HG02981 (cell line): ENCODE measurements around the gene TAS2R30.
A peak's percentile ranks its signal among the peaks of the same experiment; 100 is the strongest.
"Not testable (repeated sequence)": the region's sequence is repeated elsewhere in the genome, so short reads cannot be mapped to it uniquely, and the experiment has no call there.

Experiments
- ATAC-seq: cut with Tn5 transposase; IDR thresholded peaks from one replicate; pipeline ENCODE4 v1.9.1; 2021; ENCODE audit warnings: mild to moderate bottlenecking, moderate library complexity; ENCODE audit not compliant: unreplicated experiment

Gene TAS2R30

GRCh38 chr12:11130999-11131398 lies 3.4 kb downstream of the TAS2R30 start:
- no peak for ATAC-seq

GRCh38 chr12:11130382-11130781 lies 4.1 kb downstream of the TAS2R30 start:
- ATAC-seq, result no peak

GRCh38 chr12:11114130-11114529 lies 20.3 kb downstream of the TAS2R30 start:
- ATAC-seq, result not testable (repeated sequence)

DNA sequence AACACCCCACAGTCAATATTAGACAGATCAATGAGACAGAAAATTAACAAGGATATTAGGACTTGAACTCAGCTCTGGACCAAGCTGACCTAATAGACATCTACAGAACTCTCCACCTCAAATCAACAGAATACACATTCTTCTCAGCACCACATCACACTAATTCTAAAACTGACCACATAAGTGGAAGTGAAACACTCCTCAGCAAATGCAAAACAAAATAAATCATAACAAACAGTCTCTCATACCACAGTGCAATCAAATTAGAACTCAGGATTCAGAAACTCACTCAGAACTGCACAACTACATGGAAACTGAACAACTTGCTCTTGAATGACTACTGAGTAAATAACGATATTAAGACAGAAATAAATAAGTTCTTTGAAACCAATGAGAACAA lies 23.2 kb downstream of the TAS2R30 start:
- ATAC-seq, result not testable (repeated sequence)

DNA sequence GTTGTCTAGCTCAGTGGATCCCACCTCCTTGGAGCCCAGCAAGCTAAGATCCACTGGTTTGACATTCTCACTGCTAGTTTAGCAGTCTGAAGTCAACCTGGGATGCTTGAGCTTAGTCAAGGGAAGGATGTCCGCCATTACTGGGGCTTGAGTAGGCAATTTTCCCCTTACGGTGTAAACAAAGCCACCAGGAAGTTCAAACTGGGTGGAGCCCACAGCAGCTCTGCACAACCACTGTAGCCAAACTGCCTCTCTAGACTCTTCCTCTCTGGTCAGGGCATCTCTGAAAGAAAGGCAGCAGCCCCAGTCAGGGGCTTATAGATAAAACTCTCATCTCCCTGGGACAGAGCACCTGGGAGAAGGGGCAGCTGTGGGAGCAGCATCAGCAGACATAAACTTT lies 25.6 kb downstream of the TAS2R30 start:
- ATAC-seq, result no peak

DNA sequence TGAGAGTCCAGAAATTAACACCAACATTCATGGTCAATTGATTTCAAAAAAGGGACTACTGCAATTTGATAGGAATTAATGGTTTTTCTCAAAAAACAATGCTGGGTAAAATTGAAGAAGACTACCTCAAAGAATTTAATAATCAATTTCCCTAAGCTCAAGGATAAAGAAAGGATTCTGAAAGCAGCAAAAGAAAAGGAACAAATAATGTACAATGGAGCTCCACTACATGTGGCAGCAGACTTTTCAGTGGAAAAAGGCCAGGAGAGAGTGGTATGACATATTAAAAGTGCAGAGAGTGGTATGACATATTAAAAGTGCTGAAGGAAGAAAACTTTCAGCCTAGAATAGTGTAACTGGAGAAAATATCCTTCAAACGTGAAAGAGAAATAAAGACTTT lies 26.7 kb downstream of the TAS2R30 start:
- no peak for ATAC-seq

DNA sequence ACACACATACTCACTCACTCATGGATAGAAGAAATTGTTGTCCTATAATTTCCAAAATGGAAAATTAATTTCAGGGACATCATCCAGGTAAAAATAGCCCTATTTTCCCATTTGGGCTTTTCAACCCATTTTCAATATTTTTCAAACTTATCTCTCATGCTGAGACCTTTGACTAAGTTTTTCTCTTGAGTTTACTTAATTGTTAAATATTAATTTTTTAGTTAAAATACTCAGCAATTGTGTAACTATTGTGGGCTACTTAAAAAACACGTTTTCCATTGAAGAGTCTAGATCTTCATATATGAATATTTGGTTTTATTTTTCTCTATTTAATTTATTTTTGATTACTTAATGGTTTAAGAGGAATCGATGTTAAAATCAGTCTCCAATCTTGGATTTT lies 28.2 kb downstream of the TAS2R30 start:
- ATAC-seq, result no peak

GRCh38 chr12:11105546-11105945 lies 28.9 kb downstream of the TAS2R30 start:
- ATAC-seq, result no peak

- ATAC-seq, result not testable (repeated sequence)
Measured at GRCh38 chr12:11094910-11095309, 39.5 kb downstream of the TAS2R30 start.

DNA sequence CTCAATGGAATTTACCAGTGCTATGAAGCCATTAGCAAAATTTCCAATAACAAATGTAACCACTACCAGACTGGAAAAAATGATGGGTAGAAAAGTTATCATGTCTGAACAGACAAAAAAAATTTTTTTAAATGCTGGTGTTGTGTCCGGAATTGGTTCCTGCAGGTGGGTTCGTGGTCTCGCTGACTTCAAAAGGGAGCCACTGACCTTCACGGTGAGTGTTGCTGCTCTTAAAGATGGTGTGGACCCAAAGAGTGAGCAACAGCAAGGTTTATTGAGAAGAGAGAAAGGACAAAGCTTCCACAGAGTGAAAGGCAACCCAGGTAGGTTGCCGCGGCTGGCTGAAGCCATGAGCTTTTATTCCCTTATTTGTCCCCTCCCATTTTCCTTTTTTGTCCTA lies 42.3 kb downstream of the TAS2R30 start, which contains the start of gene TAS2R43:
Gene TAS2R43, minus strand, starts transcription at position 186 of the 400 bp plus-strand sequence. Its CDS starts 84 bp downstream, at position 102.
- no peak for ATAC-seq

- ATAC-seq, result no peak
Measured at GRCh38 chr12:11089246-11089645, 45.2 kb downstream of the TAS2R30 start.

- peak; percentile 92 for ATAC-seq
Measured at GRCh38 chr12:11085419-11085818, 49.0 kb downstream of the TAS2R30 start.
